Pancreas (tissue), 10 donors: Measurements from ENCODE around the gene GSE1. TPM values are rescaled to one million over a fixed set of nuclear protein-coding genes. Genes with fewer than 3 reads are reported as not detected.

Experiments used
- ATAC-seq, 4 donors: fragments of 200-7000 bp; cut with Tn5 transposase; one replicate each; pipeline versions ENCODE4 v1.8.0 to v1.9.1; 2020; ENCODE audit warnings: mild to moderate bottlenecking in 4 of 4, moderate library complexity in 4 of 4
- DNase-seq, 6 donors: peaks; one replicate each; pipeline ENCODE4 v3.0.0-alpha.2; 2020
- FAIRE-seq: peaks from 2 replicates; lab custom pipeline; 2012; peaks lifted over from hg19 to GRCh38; lab: Jason Lieb, UNC
- H3K27ac ChIP-seq, 4 donors: fragments of 200-600 bp; sonication (generic); 1 replicate in 3 of 4; 2 replicates in 1 of 4; pipeline versions ENCODE4 v1.5.0 to v1.8.0; 2020
- H3K27me3 ChIP-seq, 4 donors: fragments of 200-600 bp; one replicate each; pipeline ENCODE4 v1.8.0; 2021
- H3K36me3 ChIP-seq, 3 donors: fragments of 200-600 bp; sonication (generic) in 1 of 3; one replicate each; pipeline versions ENCODE4 v1.5.0 to v1.8.0; 2020 to 2021
- H3K4me1 ChIP-seq, 3 donors: fragments of 200-600 bp; one replicate each; pipeline ENCODE4 v1.8.0; 2021
- H3K4me3 ChIP-seq, 4 donors: fragments of 200-600 bp; sonication (generic) in 2 of 4; one replicate each; pipeline versions ENCODE4 v1.5.0 to v1.8.0; 2020 to 2021
- H3K9me3 ChIP-seq, 4 donors: fragments of 200-600 bp; one replicate each; pipeline ENCODE4 v1.8.0; 2021
- WGBS, 2 donors: extraction: QIAGEN DNeasy Blood & Tissue Kit; methylation state at CpG; one replicate each; pipeline ENCODE4 v1.1.7; 2013; 5-methylcytosine and 5-hydroxymethylcytosine counted together
- intact Hi-C, 3 donors: fragments of 100-400 bp; cut with DNase I; formaldehyde crosslinking; loops; one replicate each; pipeline versions ENCODE4 v1.11.1 to v1.14.2; 2022
- polyA plus RNA-seq, 2 donors: library from polyadenylated mRNA; stranded (reverse); fragments of 200-250 nt; gene quantifications; one replicate each; pipeline ENCODE4 v1.2.3, GENCODE V29; 2013
- total RNA-seq, 6 donors: library from RNA; stranded (reverse); fragmentation: NEBNext Ultra II Directional in 4 of 6; extraction: Animal tissue kit (Norgen Biotek cat#: 25700) in 4 of 6; gene quantifications; one replicate each; pipeline versions ENCODE4 v1.2.1 to v1.2.4, GENCODE V29; 2021 to 2023
- TF ChIP-seq, protein P1 (sequence below), 4 donors: fragments of 200-600 bp; sonication (generic) in 3 of 4; IDR thresholded peaks; one replicate each; pipeline versions ENCODE4 v1.5.0 to v1.8.0; 2021; ENCODE audit warnings: antibody characterized with exemption in 4 of 4
- donor health status: healthy with polysubstance abuse.
- donor health status: DM: no; HTN: no; CAD: no; lungs with moderate emphysema.
- donor health status: DM: no; HTN: no; CAD: no.
- donor health status: control.
- donor health status: control.
- donor health status: Bipolar disorder and iron deficiency.
- donor health status: DM: yes; HTN: yes; CAD: no.
- donor health status: DM: no; HTN: no; CAD: no.
- donor health status: DM: no; HTN: no; CAD: no.
- donor health status: DM: yes; HTN: yes; CAD: no.

The GSE1 gene
- total and polyA plus RNA-seq, 8 donors = 32.0 to 61.5 (median 41.9) TPM

DNA sequence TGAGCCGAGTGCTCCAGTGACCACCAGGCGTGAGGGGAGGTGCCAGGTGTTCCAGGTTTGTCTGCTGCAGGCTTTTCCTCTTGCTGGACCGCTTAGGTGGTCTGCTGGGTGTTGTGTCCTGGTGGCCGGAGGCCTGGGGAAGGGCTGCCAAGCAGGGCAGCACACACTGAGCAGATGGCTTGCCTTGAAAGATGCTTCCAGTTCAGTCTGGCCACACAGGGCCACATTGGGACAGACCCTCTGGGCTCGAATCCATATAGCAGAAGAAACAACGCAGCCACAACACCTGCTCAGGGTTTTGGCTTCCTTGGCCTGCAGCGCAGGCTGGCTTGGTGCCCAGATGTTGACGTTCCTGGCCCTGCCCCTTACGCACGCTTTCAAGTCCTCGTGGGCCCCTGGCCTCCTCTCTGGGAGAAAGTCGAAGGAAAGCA lies 50.8 kb downstream of the GSE1 start:
- Histone ChIP-seq H3K4me1 (no peaks in the 10 kb centered on the region), H3K27me3 (no peaks in the 10 kb centered on the region), H3K27ac (no peak overlapping the region), H3K36me3 (peaks cover 13 to 91% (median 74%) of the 10 kb centered on the region in 3 donors), H3K4me3 (no peak overlapping the region), H3K9me3 (no peaks in the 10 kb centered on the region)
- intact Hi-C loops = no loop called here
- TF ChIP-seq, protein P1, sequence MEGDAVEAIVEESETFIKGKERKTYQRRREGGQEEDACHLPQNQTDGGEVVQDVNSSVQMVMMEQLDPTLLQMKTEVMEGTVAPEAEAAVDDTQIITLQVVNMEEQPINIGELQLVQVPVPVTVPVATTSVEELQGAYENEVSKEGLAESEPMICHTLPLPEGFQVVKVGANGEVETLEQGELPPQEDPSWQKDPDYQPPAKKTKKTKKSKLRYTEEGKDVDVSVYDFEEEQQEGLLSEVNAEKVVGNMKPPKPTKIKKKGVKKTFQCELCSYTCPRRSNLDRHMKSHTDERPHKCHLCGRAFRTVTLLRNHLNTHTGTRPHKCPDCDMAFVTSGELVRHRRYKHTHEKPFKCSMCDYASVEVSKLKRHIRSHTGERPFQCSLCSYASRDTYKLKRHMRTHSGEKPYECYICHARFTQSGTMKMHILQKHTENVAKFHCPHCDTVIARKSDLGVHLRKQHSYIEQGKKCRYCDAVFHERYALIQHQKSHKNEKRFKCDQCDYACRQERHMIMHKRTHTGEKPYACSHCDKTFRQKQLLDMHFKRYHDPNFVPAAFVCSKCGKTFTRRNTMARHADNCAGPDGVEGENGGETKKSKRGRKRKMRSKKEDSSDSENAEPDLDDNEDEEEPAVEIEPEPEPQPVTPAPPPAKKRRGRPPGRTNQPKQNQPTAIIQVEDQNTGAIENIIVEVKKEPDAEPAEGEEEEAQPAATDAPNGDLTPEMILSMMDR (IDR thresholded peaks at IDR 0.05) = no peak
- WGBS, 2 donors = 34 to 49% methylated on average over 12 of the region's 12 CpGs
- ATAC-seq (peak; percentile 55 to 75 (median 68)), FAIRE-seq (no peak), DNase-seq (peak; percentile 63 to 91 (median 80))

DNA sequence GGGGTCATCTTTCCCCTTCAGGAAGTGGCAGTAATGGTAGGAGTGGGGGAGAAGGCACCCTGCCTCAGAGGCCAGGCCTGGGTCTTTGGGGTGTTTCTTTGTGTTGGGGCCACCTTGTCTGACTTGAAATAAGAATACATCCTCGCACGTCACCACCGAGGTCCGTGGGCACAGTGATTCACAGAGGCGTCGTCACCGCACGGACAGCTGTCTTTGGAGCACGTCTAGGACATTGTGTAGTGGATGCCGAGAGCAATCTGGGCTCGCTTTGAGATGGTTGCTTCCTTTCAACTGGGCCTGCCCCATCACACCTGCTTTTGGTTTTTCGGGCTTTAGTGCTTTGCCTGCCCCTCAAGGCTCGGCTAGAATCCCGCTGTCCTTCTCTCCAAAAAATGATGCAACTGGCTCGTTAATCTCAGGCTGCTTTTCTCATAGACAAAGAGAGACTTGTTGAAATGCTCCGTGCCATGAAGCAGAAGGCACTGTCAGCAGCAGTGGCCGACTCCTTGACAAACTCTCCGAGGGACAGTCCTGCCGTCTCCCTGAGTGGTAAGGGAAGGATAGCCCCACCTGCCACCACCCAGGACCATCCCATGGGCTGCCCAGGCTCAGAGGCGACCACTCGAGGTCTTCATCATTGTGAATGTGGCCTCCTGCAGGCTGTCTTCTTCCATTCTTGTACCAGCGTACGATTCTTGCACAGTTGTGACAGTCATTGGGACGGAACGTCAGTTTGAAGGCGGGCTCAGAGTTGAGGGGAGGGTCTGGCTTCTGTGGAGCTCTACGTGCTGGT lies 51.7 kb downstream of the GSE1 start:
- TF ChIP-seq, protein P1 (IDR thresholded peaks at IDR 0.05) = no peak
- 93 to 95% methylated on average over 27 of the region's 27 CpGs for WGBS, 2 donors
- Histone ChIP-seq H3K4me3 (no peak overlapping the region), H3K9me3 (no peaks in the 10 kb centered on the region), H3K27ac (no peak overlapping the region), H3K27me3 (no peaks in the 10 kb centered on the region), H3K36me3 (peaks cover 13 to 87% (median 75%) of the 10 kb centered on the region in 3 donors), H3K4me1 (no peaks in the 10 kb centered on the region)
- DNase-seq (peak in 2 of 6 donors; percentile 39 to 46), ATAC-seq (no peak), FAIRE-seq (no peak)
- intact Hi-C loops = loop anchor here in 1 of 3 donors (5.0 kb wide), 1 partner anchor 53 kb away; no protein-coding TSS in a partner anchor

DNA sequence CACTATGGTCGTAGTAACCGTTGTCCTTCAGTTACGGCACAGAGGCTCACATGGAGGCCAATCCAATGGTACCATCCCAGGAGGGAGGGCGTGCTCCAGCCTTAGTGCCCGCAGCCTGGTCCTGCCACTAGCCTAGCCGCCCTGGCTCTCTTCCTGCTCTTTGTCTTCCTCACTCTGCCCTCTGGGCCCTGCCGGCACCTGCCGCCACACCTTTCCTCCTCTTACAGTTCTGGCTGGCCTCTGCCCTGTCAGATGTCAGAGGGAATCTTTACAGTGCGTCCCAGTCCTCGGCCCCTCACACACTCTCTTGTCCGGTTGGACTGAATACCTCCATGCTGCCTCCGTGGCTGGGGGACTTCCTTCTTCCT lies 52.2 kb downstream of the GSE1 start:
- intact Hi-C loops = loop anchor here in 1 of 3 donors (5.0 kb wide), 1 partner anchor 52 kb away; no protein-coding TSS in a partner anchor
- Histone ChIP-seq H3K27ac (no peak overlapping the region), H3K4me3 (no peak overlapping the region), H3K36me3 (peaks cover 13 to 87% (median 75%) of the 10 kb centered on the region in 3 donors), H3K27me3 (no peaks in the 10 kb centered on the region), H3K4me1 (no peaks in the 10 kb centered on the region), H3K9me3 (no peaks in the 10 kb centered on the region)
- TF ChIP-seq, protein P1 (IDR thresholded peaks at IDR 0.05) = no peak
- WGBS, 2 donors = 93 to 94% methylated on average over 12 of the region's 12 CpGs
- DNase-seq (peak in 1 of 6 donors; percentile 44), ATAC-seq (no peak), FAIRE-seq (no peak)

DNA sequence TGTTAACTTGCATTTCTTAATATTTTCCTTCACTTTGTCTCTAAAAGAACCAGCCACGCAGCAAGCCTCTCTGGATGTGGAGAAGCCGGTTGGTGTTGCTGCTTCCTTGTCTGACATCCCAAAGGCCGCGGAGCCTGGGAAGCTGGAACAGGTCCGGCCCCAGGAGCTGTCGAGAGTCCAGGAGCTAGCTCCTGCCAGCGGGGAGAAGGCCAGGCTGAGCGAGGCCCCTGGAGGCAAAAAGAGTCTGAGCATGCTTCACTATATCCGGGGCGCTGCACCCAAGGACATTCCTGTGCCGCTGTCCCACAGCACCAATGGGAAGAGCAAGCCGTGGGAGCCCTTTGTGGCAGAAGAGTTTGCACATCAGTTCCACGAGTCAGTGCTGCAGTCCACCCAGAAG lies 52.8 kb downstream of the GSE1 start:
- no peak overlapping the region for H3K27ac ChIP-seq

More for the DNA sequence above, 52.8 kb downstream of the GSE1 start:
- H3K36me3 ChIP-seq = peaks cover 13 to 87% (median 74%) of the 10 kb centered on the region in 3 donors
- H3K4me3 ChIP-seq = no peak overlapping the region
- H3K4me1 ChIP-seq = no peaks in the 10 kb centered on the region
- no peak for FAIRE-seq
- H3K9me3 ChIP-seq = no peaks in the 10 kb centered on the region
- TF ChIP-seq, protein P1 (IDR thresholded peaks at IDR 0.05) = no peak
- no peak for ATAC-seq
- intact Hi-C loops = loop anchor here in 1 of 3 donors (5.0 kb wide), 1 partner anchor 51 kb away; no protein-coding TSS in a partner anchor
- WGBS, 2 donors = 93% methylated on average over 13 of the region's 13 CpGs
- no peaks in the 10 kb centered on the region for H3K27me3 ChIP-seq
- peak in 2 of 6 donors; percentile 49 to 57 for DNase-seq
